Activated T-cell treated with anti-CD3 and anti-CD28 coated beads, Interleukin-2, amount 50 U/mL, for 72 hours (primary cell): ENCODE results near the gene MSANTD1. TPM values are rescaled to one million over a fixed set of nuclear protein-coding genes. Genes with fewer than 3 reads are reported as not detected.

Experiments used
- ATAC-seq, 2 donors: fragments of 150-1000 bp; cut with Tn5 transposase; replicated peaks in 1 of 2; 2 replicates each; pipeline ENCODE4 v1.10.0; 2021; ENCODE audit warnings: moderate library complexity in 2 of 2, mild to moderate bottlenecking in 1 of 2
- DNase-seq, 2 donors: peaks; one replicate each; pipeline ENCODE4 v3.0.0; 2021 to 2022; ENCODE audit warnings: mixed read lengths in 1 of 2
- H3K27ac Mint-ChIP-seq: one replicate; pipeline ENCODE4 v1.8.0; 2022; ENCODE audit warnings: mild to moderate bottlenecking, moderate library complexity, mixed read lengths
- H3K27me3 Mint-ChIP-seq: one replicate; pipeline ENCODE4 v1.8.0; 2022; ENCODE audit warnings: low read depth, mixed read lengths
- H3K36me3 Mint-ChIP-seq, 2 donors: one replicate each; pipeline ENCODE4 v1.8.0; 2022; ENCODE audit warnings: mixed read lengths in 2 of 2, mild to moderate bottlenecking in 1 of 2; ENCODE audit not compliant: insufficient read depth in 2 of 2
- H3K4me1 Mint-ChIP-seq: one replicate; pipeline ENCODE4 v1.8.0; 2022; ENCODE audit warnings: low read depth, mixed read lengths
- H3K4me3 Mint-ChIP-seq, 2 donors: one replicate each; pipeline ENCODE4 v1.8.0; 2022; ENCODE audit warnings: mild to moderate bottlenecking in 2 of 2, mixed read lengths in 2 of 2, moderate library complexity in 2 of 2
- H3K9me3 Mint-ChIP-seq, 2 donors: one replicate each; pipeline ENCODE4 v1.8.0; 2022; ENCODE audit warnings: mixed read lengths in 2 of 2
- total RNA-seq, 2 donors: library from RNA; stranded (reverse); gene quantifications; one replicate each; pipeline ENCODE4 v1.2.3, GENCODE V29; 2022

Gene MSANTD1
- total RNA-seq, 2 donors from 2014 or later, result 2.4 to 2.5 TPM

DNA sequence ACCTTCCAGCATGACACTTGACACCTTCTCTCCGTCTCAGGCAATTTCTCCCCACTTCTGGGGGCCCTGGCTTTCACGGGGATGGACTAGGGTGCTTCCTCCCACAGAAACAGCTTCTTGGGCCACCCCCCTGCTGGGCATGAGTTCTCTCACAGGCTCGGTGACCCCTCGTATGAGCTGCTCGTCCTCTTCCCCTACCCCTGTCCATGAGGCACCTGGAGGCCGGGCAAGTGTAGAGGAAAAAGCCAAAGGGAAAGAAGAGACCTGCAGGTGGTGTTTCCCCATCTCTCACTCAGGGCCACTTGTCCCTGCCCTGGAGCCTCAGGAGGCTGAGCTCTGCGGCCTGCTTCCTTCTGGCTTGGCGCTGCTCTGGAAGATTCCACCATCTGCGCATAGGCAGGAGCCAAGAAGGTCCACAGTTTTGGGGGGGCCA, 41.9 kb downstream of the MSANTD1 start:
- no peak for ATAC-seq
- Mint-ChIP-seq H3K27me3 (peaks cover 27% of the 10 kb centered on the region), H3K27ac (no peak overlapping the region), H3K9me3 (no peaks in the 10 kb centered on the region), H3K4me3 (no peak overlapping the region), H3K36me3 (no peaks in the 10 kb centered on the region), H3K4me1 (peaks cover 15% of the 10 kb centered on the region)
- DNase-seq, result no peak

DNA sequence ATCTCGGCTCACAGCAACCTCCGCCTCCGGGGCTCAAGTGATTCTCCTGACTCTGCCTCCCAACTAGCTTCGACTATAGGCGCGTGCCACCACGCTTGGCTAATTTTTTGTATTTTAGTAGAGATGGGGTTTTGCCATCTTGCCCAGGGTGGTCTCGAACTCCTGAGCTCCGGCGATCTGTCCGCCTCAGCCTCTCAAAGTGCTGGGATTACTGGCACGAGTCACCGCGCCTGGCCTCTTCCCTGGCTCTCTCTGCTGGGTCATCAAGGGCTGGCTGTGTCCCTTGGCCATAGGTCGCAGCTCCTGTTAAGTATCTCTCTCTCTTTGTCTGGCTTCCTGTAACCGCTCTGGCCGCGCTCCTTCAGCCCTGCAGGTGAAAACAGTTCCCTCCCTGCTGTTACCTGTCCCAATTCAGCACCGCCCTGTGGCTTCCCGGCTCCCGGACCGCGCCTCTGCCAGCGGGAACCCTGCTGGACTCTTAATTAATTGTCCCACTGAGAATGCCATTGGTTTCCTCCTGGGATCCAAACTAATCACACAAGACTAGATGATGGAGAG, 42.5 kb downstream of the MSANTD1 start:
- Mint-ChIP-seq H3K9me3 (no peaks in the 10 kb centered on the region), H3K4me1 (peaks cover 15% of the 10 kb centered on the region), H3K27ac (no peak overlapping the region), H3K36me3 (no peaks in the 10 kb centered on the region), H3K27me3 (peaks cover 27% of the 10 kb centered on the region), H3K4me3 (peak overlapping the region; percentile 89 to 92)
- ATAC-seq (no peak), DNase-seq (no peak)

DNA sequence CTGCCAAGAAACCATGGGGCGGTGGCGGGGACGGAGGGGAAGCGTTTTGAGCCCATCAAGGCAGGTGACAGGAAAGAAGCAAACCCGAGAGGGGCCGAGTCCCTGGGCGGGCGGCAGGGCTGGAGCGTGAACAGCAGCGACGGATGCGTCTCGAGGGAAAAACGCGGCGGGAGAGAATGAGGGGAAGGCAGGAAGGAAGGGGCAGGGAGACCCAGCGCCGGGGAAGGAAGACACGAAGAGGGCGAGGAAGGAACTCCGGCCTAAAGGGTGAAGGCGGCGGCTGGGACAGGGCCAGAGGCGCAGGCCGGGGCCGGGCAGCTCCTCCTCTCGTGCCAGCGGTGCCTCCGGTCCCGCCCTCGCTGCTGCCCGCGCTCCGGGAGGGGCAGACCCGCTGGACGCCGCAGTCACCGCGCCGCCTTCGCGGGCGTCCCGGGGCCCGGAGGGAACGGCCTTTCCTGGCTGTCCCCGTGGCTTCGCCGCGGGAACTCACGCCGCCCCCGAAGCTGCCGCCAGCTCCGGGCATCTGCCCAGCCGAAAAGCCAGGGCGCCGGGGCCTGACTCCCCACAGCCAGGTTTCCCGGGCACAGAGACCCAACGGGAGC, 43.1 kb downstream of the MSANTD1 start:
- no peak overlapping the region for H3K27ac Mint-ChIP-seq
- no peaks in the 10 kb centered on the region for H3K9me3 Mint-ChIP-seq
- DNase-seq (peak; percentile 58), ATAC-seq (peak; percentile 33 to 52)
- no peaks in the 10 kb centered on the region for H3K36me3 Mint-ChIP-seq
- H3K4me1 Mint-ChIP-seq, result peaks cover 15% of the 10 kb centered on the region
- H3K27me3 Mint-ChIP-seq, result peaks cover 22% of the 10 kb centered on the region
- peak overlapping the region; percentile 89 to 92 for H3K4me3 Mint-ChIP-seq

DNA sequence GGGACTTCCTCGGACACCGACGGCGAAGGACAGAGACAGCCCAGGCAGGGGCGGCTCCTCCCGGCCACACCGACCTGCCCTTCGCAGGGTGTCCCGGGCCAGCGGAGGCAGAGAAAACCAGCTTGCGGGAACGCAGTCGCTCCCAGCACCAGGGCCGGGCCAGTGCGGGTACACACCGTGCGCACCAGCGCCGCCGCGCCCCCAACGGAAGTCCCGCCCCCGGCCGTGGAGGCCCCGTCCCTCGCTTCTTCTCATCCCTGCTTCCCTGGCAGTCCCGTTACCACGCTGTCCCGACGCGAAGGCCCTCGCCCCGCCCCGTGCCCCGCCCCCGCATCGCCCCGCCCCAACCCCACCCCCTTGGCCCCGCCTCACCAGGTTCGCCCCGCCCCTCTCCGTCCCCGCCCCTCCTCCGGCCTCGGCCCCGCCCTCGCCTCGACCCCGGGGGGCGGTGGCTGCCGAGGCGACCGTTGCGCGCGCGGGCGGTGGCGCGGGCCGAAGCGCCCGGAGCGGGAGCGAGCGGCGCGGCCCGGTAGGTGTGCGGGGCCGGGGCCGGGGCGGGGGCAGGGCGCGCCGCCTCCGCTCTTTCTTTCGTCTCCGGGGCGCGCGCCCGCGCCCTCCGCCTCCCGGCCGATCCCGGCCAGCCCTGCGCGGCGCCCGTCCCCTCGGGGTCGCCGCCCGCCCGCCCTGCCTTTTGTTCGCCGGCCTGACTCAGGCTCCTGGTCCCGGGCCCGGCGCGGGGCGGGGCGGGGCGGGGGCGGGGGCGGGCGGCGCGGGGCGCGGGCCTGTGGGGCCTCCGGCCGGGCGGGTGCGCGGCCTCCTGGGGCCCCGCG, 43.8 kb downstream of the MSANTD1 start, which contains the start of gene RGS12:
Gene RGS12, plus strand, starts transcription at position 451 of the 830 bp plus-strand sequence. CDS start 23,150 bp downstream, outside the sequence.
- ATAC-seq, result peak; percentile 90 to 93
- peak within 1 kb of the TSS; percentile 89 to 92 for H3K4me3 Mint-ChIP-seq
- no peaks in the 10 kb centered on the region for H3K36me3 Mint-ChIP-seq
- H3K4me1 Mint-ChIP-seq, result peaks cover 15% of the 10 kb centered on the region
- peak; percentile 90 to 92 for DNase-seq
- H3K27ac Mint-ChIP-seq, result no peak within 1 kb of the TSS
- peaks cover 18% of the 10 kb centered on the region for H3K27me3 Mint-ChIP-seq
- peaks cover 1 to 2% of the 10 kb centered on the region in 2 donors for H3K9me3 Mint-ChIP-seq

DNA sequence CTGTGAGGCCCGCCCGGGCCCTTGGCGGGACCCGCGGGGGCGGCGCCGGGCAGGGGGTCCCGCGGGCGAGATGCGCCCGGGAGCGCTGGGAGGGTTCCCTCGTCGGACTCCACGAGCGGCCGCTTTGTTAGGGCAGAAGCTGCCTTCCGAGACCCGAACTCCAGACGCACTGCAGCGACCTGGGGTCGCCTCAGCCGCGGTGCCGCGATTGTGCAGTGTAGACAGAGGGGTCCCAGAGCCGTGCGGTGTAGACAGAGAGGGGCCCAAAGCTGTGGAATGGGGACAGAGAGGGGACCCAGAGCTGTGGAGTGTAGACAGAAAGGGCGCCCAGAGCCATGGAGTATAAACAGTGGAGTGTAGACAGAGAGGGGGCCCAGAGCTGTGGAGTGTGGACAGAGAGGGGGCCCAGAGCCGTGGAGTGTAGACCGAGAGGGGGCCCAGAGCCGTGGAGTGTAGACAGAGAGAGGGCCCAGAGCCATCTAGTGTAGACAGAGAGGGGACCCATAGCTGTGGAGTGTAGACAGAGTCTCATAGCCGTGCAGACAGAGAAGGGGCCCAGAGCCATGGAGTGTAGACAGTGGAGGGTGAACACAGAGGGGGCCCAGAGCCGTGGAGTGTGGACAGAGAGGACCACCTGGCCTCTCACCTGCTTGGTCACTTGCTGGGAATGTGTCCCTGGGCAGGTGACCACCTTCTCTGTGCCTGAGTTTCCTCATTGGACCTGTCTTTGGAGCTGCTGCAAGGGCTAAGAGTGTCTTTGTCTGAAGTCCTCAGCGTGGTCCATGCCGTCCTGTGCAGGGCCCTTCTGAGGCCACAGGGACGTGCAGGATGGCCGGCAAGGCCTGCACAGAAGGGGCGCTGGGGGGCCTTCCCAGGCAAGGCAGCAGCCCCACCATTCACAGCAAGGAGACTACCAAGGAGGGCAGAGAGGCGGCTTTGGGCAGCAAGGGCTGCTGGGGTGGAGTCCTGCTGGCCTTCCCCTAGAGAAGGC, 44.7 kb downstream of the MSANTD1 start:
- DNase-seq (no peak), ATAC-seq (no peak)
- peaks cover 25% of the 10 kb centered on the region for H3K27me3 Mint-ChIP-seq
- peaks cover 15% of the 10 kb centered on the region for H3K4me1 Mint-ChIP-seq
- peaks cover 1 to 2% of the 10 kb centered on the region in 2 donors for H3K9me3 Mint-ChIP-seq
- no peaks in the 10 kb centered on the region for H3K36me3 Mint-ChIP-seq
- no peak overlapping the region for H3K27ac Mint-ChIP-seq
- peak overlapping the region; percentile 69 to 72 for H3K4me3 Mint-ChIP-seq

DNA sequence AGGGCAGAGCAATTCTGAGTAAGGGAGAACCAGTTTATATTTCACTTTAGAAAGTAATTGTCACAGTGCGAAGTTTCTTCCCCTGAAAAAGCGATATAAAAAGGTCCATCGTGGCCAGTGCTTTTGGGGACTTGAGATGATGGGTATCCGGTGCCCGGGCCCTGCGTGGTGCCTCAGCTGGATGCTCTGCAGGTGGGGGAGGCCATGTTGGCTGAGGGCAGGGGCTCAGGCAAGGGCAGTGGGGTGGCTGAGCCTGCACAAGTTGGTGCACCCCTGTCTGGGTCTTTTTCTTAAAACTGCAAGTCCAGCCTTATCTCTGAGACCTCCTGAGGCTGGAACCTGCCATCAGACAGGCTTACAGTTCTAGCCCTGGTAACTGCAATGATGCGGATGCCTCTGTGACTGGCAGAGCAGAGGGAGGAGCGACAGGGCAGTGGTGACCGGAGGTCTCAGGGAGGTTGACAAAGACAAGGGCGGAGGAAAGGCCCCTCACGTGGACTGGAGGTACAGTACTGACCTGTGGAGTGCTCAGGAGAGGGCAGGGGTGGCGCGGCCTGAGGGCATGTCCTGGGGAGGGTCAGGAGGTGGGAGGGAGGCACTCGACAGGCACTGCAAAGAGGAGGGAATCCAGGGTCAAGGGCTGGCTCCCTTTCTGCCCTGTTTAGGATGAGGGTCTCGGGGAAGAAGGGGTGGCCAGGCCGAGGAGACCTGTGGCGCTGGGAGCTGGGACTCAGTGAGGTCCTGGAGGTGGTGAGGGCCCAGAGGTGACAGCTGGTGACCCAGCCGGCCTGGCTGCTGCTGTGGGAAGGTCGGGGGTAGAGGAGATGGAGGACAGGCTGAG, 45.7 kb downstream of the MSANTD1 start:
- ATAC-seq (no peak), DNase-seq (no peak)
- H3K27me3 Mint-ChIP-seq, result peaks cover 25% of the 10 kb centered on the region
- no peak overlapping the region for H3K4me3 Mint-ChIP-seq
- H3K9me3 Mint-ChIP-seq, result peaks cover 1 to 2% of the 10 kb centered on the region in 2 donors
- no peak overlapping the region for H3K27ac Mint-ChIP-seq
- H3K36me3 Mint-ChIP-seq, result no peaks in the 10 kb centered on the region
- peaks cover 16% of the 10 kb centered on the region for H3K4me1 Mint-ChIP-seq

DNA sequence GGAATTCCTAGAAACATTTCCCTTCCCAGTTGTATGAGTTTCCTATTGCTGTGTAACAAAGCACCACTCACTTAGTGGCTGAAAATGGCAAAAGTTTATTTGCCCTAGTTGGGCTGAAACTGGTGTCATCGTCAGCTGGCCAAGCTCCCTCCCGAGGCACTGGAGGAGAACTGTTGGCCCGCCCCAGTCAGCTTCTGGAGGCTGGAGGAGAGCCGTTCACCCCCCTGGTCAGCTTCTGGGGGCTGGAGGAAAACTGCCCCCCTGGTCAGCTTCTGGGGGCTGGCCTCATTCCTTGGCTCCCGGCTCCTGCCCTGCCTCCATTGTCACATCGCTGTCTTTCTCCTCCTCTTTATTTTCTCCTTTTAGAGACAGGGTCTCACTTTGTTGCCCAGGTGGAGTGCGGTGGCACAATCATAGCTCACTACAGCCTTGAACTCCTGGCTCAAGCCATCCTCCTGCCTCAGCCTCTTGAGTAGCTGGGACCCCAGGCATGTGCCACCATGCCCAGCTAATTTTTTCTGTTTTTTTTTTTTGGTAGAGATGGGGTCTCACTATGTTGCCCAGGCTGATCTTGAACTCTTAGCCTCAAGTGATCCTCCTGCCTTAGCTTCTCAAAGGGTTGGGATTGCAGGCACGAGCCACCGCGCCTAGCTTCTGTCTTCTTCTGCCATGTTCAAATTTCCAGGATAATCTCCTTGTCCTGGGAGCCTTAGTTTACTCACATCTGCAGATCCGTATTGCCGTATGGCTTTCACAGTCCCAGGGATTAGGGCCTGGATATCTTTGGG, 47.1 kb downstream of the MSANTD1 start:
- no peak for DNase-seq
- H3K9me3 Mint-ChIP-seq, result peaks cover 1 to 2% of the 10 kb centered on the region in 2 donors
- no peaks in the 10 kb centered on the region for H3K36me3 Mint-ChIP-seq
- H3K27me3 Mint-ChIP-seq, result peaks cover 16% of the 10 kb centered on the region
- H3K4me3 Mint-ChIP-seq, result no peak overlapping the region
- H3K4me1 Mint-ChIP-seq, result peaks cover 25% of the 10 kb centered on the region
- ATAC-seq, result no peak
- H3K27ac Mint-ChIP-seq, result no peak overlapping the region

DNA sequence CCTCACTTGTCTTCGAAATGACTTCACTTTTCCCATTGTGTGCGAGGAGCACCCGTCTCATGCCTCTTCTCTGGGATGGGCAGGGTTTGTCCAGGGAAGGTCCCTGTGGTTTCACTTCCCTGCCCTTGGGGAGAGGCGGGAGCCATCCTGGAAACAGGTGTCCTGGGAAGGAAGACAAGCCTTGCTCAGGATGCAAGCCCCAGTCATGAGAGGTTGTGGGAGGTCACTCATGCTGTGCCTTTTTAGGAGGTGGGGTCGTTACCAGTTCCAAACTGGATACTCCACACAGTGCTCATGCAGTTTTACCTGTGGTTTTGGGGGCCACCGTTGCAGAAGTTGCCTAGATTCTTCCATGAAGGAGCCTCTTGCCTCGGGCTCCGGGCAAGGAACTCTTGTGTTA, 47.7 kb downstream of the MSANTD1 start:
- H3K4me1 Mint-ChIP-seq, result peaks cover 27% of the 10 kb centered on the region
- H3K9me3 Mint-ChIP-seq, result peaks cover 1 to 2% of the 10 kb centered on the region in 2 donors
- H3K4me3 Mint-ChIP-seq, result no peak overlapping the region
- no peak overlapping the region for H3K27ac Mint-ChIP-seq
- H3K36me3 Mint-ChIP-seq, result no peaks in the 10 kb centered on the region
- ATAC-seq (no peak), DNase-seq (no peak)
- peaks cover 12% of the 10 kb centered on the region for H3K27me3 Mint-ChIP-seq

DNA sequence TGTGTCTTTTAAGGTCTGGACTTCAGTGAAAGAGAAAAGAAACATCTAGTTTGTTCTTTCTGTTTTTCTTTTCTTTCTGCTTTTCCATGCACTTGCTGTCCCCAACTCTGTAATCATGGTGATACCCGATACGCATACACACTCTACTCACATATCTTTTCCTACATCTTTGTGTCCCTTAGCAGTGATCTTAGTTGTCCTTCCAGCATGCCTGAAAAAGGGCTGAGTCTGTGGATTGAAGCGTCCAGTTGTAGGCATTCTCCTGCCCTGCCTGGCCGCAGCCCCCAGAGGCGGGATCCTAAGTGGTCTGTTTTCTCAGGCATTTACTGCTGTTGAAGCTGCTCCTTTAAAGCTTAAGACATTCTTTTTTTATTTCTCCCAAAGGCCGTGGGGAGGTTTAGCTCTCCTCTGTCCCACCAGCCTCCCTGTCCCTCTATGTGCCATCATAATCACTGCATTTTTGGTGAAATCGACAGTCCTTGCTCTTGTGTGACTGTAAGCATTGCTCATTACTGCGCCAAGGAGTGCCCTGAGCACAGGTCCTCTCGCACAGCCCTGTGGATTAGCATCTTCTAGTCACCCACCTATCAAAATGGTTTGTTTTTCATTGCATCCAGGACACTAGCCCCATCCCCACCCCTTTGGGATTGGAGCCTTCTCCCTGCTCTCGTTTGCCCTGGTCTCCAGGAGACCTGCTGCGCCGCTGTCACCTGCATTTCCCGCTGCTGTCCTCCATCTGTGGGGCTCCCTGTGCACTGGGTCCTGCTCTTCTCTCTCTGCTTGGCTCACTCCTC, 48.3 kb downstream of the MSANTD1 start:
- peaks cover 1 to 2% of the 10 kb centered on the region in 2 donors for H3K9me3 Mint-ChIP-seq
- H3K27ac Mint-ChIP-seq, result no peak overlapping the region
- ATAC-seq, result no peak
- H3K4me3 Mint-ChIP-seq, result no peak overlapping the region
- no peaks in the 10 kb centered on the region for H3K36me3 Mint-ChIP-seq
- H3K27me3 Mint-ChIP-seq, result peaks cover 9% of the 10 kb centered on the region
- no peak for DNase-seq
- H3K4me1 Mint-ChIP-seq, result peaks cover 29% of the 10 kb centered on the region

DNA sequence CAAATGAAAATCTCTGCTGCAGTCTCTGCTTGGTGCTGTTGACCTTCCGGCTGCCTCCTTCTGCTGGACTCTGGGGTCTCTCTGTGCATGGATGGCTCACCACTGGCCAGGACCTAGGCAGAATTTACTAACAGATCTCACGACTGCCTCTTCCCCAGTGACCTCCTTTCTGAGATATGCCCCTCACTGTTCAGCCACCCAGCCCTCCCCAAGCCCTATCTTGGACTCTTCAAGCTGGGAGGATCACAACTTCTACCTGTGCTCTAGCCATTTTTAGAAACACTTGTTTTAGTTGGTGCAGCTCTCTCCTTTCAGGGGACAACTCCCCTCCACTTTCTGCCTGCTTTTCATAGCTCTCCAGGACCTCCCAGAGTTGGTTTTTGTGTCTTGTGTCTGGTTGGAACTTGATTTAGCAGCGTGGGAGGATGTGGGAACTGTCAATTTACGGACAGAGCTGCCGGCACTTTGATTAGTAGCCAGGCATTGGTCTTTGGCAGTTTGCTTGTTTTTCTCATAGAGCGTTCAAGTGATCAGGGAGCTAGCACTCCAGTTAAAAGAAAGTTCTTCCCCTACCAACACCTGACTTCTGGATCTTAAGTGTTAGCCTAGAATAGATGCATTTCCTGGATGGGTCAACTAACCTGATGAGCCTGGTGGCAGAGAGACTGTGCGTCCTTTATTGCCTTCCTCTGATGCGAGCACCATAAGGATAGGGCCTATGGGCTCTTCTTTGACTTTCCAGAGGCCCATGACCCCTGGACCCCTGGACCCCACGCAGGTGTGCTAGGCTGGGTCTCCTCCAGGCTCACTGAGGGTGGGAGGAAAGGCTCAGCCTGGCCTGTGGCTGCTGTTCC, 50.4 kb downstream of the MSANTD1 start:
- peaks cover 9% of the 10 kb centered on the region for H3K27me3 Mint-ChIP-seq
- no peak for DNase-seq
- H3K36me3 Mint-ChIP-seq, result no peaks in the 10 kb centered on the region
- H3K9me3 Mint-ChIP-seq, result peaks cover 1 to 2% of the 10 kb centered on the region in 2 donors
- H3K4me3 Mint-ChIP-seq, result no peak overlapping the region
- H3K4me1 Mint-ChIP-seq, result peaks cover 46% of the 10 kb centered on the region
- H3K27ac Mint-ChIP-seq, result no peak overlapping the region
- ATAC-seq, result no peak
